ENCODE data around the gene ITGA8.

The ITGA8 gene

GRCh38 chr10:15735763-15736162 is 16.0 kb upstream of the ITGA8 start:
- no peak for DNase-seq (ENCODE audit: low read depth, low spot score)

DNA sequence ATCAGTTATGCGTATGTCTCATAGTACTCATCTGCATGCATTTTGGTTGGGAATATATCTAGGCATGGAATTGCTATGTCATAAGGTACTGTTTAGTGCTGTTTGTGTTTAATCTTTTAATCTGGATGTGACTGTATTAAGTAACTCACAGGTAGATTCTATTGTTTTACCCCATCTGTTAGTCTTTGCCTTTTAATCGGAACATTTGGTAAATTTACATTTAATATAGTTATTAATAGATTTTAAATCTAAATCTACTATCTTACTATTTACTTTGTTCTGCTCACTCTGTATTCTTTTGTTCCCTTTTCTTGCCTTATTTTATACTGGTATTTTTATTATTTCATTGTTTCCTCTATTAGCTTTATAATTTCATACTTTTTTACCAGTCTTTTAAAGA is 10.6 kb upstream of the ITGA8 start:
- DNase-seq (ENCODE audit: low read depth, low spot score): no peak

- no peak for DNase-seq (ENCODE audit: low read depth, low spot score)
These were observed 10.2 kb upstream of the ITGA8 start for GRCh38 chr10:15729890-15730289.

- DNase-seq (ENCODE audit: low read depth, low spot score): no peak
These were observed 6.3 kb upstream of the ITGA8 start for GRCh38 chr10:15726042-15726441.

GRCh38 chr10:15725603-15726002 is 5.9 kb upstream of the ITGA8 start:
- no peak for DNase-seq (ENCODE audit: low read depth, low spot score)

DNA sequence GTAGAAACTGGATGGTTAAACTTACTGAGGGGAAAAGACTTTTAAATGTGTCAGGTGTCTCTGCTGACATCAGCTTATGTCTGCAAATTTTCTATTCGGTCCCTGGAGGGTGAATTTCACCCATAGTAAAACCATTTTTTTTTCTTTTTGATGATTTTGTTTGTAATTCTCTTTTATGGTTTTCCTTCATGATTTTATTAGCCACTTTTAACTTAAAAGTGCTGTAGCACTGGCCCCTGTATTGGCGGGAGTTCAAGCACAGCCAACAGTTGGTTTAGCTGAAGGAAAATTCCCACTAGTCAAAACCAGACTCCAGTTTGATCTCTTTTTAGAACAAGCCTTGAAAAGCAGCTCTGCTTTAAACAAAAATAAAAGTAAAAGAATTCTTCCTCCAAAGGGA is 5.0 kb upstream of the ITGA8 start:
- no peak for DNase-seq (ENCODE audit: low read depth, low spot score)

- DNase-seq (ENCODE audit: low read depth, low spot score): no peak
These were observed 4.1 kb upstream of the ITGA8 start for GRCh38 chr10:15723803-15724202.

- no peak for DNase-seq (ENCODE audit: low read depth, low spot score)
These were observed 1.0 kb upstream of the ITGA8 start for GRCh38 chr10:15720635-15721287.

DNA sequence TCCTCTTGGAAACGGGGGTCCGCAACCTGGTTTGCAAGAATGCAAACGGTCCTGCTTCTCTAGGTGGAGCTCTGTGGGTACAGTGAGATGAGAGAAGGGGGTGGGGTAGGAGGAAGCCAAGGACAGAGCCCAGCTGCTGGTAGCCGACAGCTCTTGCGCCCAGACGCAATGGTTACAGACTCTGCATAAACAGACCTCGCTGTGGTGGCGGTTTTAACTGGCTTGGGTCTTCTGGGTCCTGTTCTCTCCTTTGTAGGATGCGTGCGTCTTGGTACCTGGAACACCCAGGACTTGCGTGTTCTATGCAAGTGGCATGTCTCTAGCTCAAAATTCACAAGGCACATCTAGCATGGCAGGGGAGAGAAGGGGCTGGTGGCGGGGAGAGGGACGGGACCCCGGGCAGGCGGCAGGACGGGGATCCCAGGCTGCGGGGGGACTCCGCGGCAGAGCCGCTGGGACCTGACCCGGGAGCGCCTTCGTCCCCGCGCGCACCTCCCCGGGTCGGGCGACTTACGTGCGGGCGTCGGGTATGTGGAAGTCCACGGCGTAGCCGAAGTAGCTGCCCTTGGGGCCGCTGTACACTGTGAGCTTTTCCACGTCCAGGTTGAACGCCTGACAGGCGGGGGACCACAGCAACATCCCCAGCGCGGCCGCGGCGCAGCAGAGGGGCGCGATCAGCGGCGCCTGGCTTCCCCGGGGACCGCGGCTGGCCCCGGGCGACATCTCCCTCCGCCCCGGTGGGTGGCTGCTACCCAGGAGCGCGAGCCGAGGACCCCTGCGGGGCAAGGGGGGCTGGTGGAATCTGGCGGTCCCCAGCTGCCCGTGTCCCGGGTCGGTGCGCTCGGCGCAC is 448 bp downstream of the ITGA8 start:
- DNase-seq (ENCODE audit: low read depth, low spot score): no peak

- no peak for DNase-seq (ENCODE audit: low read depth, low spot score)
These were observed 1.1 kb downstream of the ITGA8 start for GRCh38 chr10:15718694-15719048.

DNA sequence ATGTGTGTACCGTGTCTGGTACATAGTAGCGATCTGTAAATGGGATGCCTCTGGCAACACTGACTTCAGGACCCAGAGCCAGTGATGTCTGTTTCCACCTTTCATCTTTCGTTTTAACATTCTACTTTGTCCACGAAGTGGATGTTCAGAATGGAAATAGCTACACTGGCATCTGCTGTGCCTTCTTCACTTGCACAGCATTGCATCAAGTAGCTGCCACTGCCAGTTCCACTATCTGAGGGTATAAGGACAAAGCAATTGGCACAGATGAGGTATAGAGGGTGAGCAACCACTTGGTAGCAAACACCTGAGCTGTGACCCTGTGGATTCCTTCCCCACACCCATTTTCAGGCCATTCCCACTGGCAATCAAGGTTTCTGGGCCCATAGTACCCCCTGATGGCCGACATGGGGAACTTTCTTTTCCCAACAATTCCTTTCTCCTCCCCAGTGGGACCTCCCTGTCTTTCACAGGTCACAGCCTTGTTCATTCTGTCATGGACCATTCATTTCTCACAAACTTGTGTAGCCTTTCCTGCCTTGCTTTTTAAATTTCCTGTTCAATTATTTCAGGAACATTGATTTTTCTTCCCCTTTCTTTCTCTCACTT is 4.0 kb downstream of the ITGA8 start:
- DNase-seq (ENCODE audit: low read depth, low spot score): no peak

DNA sequence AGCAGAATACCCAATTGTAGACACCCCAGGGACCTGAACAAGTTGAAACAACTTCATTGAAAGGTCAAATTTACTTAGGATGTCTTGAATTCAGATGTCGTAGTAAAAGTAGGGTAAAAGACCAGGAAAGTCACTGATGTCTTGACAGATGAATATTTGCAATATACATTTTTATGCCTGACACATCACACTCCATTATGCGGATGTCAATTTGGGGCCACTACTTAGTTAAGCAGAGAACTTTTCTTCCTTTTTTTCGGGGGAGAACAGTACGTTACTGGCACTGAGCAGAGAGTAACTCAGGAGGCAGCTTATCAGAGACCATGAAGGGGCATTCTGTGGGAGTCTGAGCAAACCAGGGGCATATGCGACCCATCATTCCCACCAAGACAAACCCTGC is 4.9 kb downstream of the ITGA8 start:
- no peak for DNase-seq (ENCODE audit: low read depth, low spot score)

DNA sequence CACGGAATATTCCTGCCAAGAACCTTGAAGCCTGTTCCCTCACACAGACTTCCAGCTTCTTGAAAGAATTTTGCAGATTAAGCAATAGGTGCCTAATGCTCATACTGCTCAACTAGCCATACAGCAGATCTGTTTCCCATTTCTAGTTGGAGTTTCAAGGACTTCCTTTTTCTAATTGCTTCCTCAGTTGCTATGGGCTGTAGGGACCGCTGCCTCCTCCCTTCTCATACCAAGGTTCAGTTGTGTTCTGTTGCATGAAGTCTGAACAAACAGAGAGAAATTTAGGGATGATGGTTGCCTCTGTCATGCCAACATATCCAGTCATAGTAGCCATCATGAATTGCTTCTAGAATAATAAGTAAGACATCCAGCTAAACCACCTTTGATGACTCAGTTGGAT is 6.8 kb downstream of the ITGA8 start:
- DNase-seq (ENCODE audit: low read depth, low spot score): no peak

GRCh38 chr10:15710455-15710854 is 9.3 kb downstream of the ITGA8 start:
- DNase-seq (ENCODE audit: low read depth, low spot score): no peak

DNA sequence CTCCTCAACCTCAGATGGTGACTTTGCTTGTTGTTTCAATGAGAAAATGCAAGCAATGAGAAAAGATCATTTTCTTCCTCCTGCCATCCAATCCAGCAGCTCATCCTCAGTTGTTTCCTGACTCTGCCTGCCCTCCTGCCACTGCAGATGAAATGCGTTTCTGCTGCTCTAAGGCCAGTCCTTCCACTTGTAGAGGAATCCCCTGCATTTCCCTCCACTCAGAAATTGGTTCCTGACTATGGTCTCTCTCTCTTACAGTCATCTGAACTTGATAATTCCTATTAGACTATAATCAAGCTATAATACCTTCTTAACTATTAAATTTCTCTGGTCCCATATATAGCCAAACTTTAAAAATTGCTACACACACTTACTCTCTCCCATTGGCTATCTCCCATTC is 14.4 kb downstream of the ITGA8 start:
- DNase-seq (ENCODE audit: low read depth, low spot score): no peak

GRCh38 chr10:15704581-15704968 is 15.1 kb downstream of the ITGA8 start:
- peak; percentile 50 for DNase-seq (ENCODE audit: low read depth, low spot score)

- no peak for DNase-seq (ENCODE audit: low read depth, low spot score)
These were observed 15.7 kb downstream of the ITGA8 start for GRCh38 chr10:15703944-15704580.

DNA sequence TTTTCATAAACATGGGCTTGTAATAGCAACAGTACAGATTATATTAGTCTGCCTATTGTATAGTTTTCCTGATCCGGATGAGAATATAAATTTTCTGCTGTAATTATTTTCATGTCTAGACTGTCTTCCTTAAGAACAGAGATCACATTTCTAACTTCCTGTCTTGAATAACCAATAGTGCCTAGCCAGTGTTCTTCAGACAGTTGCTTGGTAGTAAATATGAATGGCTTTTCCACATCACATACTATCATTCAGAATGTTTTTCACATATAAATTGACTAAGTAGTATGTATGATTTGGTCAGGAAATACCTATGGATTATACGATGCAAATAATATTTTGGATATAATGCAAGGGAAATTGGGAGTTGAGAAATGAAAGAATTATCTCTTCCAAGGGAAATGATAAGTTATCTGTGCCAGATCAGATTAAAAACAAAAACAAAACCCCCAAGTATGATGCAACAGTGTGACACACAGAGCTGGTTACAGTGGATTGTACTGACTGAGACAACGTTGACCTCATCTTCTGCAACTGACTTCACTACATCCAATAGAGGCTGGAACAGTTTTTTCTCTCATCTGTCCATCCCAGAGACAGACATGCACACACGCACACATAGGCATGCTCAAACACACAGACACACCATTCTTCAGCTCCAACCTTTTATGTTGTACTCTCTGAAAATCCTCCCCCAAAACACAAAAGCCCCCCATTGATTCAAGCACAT is 16.4 kb downstream of the ITGA8 start:
- no peak for DNase-seq (ENCODE audit: low read depth, low spot score)

DNA sequence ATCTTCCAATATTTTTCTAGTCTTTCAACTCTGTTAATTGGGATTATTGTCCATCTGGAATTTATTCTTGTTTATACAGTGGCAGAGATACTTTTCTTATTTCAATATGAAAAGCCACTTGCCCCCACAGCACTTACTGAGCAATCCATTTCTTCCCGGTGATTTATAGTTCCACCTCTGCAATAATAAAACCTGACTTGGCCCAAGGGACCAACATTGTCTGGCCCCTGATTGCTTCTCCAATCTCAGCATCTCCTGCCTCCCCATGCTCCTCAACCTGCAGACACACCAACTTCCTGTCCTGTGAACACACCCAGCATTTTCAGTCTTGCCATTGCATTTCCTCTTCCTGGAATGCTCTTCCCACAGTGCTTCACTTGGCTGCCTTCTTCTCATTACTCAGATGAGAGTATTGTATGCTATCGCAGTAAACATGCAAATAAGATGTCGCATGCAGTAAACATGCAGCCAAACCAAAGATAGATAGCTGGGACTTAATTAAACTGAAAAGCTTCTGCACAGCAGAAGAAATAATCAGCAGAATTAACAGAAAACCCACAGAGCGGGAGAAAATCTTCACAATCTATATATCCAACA is 19.5 kb downstream of the ITGA8 start:
- no peak for DNase-seq (ENCODE audit: low read depth, low spot score)

- no peak for DNase-seq (ENCODE audit: low read depth, low spot score)
These were observed 23.9 kb downstream of the ITGA8 start for GRCh38 chr10:15695852-15696251.

DNA sequence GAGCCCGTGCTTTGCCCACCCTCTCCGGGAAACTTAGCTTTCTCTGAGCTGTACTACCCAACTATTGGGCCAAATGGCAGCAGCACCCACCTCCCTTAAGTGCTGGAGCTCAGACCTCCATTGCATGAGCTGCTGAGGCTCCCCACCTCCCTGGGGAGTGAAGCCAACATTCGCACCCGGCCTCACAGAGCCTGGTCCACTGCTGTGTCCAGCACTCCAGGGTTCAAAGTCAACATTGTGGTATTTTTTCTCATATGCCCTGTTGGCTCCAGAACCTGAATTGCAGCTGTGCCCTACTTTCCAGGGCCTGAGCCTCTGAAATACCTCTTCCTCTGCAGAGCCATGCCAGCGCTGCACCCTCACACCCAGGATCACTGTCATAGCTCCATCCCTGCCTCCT is 29.7 kb downstream of the ITGA8 start:
- no peak for DNase-seq (ENCODE audit: low read depth, low spot score)

Data from brain pericyte (primary cell).